DMS 273 (cell line): ENCODE measurements around the gene SEMA3C.

ENCODE experiments used
- DNase-seq: peaks from one replicate; lab custom pipeline; 2025; ENCODE audit not compliant: unreplicated experiment; lab: John Stamatoyannopoulos, UW

SEMA3C gene

DNA sequence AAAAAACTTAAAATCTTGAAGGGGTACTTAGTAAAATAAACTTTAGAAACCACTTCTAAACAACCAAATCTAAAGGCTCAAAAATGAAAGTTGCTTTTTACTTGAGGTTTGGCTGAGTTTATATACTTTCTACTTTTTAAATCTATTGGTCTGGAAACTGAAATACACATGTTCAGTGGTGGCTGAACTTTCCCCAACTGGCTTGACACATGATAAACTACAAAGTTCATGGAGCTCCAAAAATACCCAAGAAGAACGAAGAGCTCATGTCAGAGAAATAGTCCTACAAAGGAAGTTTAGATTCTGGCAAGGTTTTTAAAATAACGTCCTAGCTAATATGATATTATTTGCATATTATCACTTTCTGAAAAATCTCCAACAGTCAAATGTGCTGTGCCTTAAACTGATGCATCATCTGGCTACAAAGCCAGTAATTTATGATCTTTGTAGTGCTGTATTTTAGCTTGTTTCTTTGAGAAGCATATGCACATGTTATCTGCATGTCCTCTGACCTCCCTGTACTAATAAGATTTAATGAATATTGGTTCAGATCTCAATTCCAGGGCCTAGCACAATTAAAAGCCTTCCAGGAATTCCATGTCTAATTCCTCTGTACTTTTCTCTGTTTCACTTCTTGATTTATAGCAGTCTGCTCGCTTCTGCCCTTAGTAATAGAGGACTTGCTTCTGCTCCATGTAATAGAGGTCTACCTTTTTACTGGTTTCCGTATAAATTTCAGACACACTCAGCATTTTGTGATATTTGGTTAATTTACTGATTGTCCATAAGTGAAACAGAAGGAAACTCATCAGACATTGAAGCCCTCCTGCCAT, 28.2 kb downstream of the SEMA3C start:
- no peak for DNase-seq

DNA sequence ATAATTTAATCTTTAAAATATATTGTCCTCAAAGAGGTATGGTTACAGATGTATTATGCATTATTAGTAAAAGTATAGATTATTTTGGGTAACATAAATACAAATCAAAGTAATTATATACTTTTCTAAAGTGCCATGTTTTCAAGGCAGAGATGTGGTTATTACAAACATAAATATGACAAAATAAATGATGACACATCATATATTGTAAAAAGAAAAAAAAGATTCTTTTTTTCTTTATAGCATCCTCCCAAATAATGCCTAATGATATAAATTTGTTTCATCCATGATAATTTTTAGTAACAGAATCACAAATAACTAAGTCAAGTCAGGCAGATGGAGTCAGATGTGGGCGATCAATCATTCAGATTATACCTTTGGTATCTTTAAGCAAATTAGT, 29.3 kb downstream of the SEMA3C start:
- DNase-seq: no peak

DNA sequence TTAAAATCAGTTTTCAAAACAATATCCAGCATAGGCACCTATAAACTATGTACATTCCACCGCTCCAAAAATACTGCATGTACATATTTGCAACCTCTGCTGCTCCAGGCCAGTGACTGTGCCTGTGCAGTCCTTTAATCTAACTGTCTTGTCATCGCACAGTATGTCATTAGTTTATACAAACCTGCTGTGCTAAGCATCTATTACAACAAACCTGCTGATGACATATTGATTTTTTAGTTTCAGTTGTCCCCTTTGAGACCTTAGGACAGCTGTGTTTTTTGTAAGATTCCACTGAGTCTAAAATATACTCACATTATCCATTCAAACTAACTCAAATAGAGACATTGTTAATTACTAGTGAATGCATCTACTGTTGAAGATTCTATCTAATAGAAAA, 33.1 kb downstream of the SEMA3C start:
- no peak for DNase-seq

DNA sequence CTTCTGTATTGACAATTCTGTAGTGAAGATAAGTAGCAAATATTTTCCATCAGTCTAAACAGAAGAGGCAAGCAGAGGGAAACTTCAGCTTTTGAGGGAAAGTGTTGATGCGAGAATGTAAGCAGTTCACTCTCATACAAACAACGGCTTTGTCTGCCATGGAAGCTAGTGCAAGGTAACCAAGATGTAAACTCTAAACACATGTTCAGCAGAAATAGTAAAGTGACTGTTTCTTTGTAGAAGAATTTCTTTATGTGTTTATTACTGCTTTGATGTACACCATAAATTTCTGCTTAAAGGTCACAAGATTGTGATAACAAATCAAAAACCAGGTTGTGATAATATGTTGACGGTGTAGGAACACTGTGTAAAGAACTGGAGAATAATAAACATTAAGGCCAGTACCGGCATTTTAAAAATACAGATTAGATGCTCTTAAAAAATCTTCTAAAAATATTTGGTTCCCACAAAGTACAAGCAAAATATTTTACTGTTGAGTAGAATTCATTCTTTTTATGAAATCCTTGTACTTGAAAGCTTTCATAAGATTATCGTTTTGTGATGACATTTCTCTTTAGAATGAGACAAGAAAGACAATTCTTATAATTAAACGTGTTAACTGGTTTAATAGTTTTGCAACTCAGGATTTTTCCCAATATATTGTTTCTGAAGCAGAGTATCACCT, 34.2 kb downstream of the SEMA3C start:
- no peak for DNase-seq

DNA sequence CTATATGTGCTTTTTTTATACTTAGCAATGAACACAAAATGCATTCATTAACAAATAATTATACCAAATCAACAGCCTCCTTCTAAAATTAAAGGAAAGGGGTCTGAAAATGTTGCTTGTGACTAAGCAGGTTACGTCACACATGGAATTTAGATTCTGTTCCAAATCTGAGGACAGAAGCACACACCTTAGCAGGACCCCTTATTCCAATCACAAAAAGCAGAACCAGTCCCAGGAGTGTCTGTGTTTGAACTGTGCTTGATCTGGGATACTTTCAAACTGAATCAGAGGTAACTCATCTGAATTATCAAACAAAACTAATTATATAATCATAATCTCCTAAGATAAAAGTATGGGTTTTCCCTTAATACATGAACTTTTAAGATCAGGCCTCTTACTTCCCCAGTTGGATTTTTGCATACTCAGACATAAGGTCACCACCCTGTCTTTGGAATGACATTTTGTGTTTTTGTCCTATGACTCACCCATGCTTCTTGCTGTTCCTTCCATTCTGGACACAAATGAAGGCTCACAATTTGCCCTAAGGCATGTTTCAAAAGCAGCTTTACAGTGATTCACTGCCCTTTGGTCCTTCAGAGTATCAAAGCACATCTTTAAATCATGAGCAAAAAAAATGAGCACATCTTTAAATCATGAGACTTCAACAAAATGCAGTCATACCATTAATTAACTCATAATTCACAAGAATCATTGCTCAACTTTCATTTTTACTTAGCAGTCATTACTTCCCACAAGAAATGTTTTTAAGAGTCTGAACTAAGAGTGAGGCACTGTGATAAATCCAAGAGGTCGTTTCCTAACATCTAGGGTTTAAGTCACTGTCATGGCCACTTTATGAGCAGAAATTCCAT, 35.5 kb downstream of the SEMA3C start:
- peak; percentile 24 for DNase-seq

DNA sequence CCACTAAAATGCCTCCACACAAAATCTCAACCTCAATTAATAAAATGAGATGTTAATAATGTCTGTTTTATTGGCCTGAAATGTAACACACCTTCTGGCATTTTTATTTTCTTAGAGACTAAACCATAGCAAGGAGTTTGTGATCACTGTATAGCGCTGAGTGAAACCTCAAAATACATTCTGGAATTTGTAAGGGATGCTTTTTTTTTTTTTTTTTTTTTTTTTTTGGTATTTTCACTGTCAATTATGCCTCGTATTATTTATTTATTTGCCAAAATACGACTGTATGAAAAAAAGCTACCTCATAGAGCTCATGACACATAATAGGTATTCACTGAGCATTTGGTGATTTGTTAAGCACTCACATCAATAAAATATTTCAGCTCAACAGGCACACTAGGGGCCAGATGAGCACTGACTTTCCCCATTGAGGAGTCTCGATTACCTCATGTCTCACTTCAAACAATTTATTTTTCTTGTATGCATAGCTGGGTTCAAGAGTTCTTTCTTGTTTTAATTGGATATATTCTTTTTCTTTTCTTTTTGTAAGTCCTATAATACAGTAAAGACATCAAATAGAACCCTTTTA, 36.5 kb downstream of the SEMA3C start:
- no peak for DNase-seq

DNA sequence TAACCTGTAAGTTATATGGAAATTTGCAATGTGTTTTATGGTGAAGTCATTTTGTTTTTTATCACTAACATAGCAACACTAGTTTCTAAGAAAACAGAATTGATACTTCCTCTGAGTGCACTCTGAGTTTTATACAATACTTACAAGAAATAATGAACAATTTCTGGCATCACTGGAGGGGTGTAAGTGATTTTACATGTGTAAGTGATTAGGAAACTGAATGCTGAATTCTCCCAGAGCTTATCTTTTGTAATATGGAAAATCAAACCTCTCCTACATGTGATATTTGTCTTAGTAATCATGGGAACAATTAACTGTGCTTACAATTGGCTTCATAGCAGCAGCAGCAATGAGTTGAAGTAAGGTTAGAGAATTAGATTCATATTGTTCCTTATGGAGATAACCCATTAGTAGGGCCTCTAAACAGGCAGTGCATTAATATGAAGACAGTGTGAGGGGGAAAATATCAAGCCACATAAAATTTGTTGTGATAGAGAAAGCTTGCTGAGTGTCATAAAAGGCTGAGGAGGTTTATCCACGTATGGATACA, 37.4 kb downstream of the SEMA3C start:
- DNase-seq: no peak

DNA sequence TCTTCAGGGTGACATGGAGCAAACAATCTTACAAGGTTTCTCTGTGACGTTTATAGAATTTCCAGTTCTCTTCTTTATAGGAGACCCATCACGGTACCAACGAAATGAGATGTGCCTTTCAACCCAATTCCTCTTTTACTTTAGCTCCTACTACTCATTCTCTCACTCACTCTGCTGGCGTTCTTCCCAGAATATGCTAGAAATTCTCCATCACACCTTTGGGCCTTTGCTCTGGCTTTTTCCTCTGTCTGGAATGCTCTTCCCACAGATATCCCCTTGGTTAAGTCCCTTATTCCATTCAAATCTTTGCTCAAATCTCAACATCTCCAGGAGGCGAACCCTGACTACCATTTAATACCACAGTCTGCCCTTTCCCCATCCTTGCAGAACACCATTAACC, 39.0 kb downstream of the SEMA3C start:
- DNase-seq: peak; percentile 30

DNA sequence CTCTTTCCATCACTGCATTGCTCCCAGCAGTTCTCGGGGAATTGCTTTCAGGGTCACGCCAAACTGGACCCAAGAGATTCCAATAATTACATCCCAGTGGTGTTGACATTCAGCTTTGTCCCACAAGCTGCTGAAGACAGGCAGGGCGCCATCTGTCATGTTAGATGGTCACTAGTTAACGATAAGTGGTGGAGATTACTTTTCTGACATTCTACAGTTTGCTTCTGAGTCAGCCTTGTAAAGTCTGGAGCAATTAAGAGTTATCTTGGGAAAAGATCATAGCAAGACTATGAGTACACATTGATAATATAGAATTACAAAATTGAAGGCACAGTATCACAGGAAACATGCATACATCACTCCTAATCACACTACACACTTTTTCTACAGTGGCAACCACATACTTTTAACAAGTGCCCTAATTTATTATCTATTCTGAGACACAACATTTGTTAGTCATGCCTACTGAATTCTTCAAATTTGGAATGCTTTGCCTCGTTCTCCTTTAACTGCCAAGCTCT, 41.9 kb downstream of the SEMA3C start:
- peak; percentile 90 for DNase-seq

DNA sequence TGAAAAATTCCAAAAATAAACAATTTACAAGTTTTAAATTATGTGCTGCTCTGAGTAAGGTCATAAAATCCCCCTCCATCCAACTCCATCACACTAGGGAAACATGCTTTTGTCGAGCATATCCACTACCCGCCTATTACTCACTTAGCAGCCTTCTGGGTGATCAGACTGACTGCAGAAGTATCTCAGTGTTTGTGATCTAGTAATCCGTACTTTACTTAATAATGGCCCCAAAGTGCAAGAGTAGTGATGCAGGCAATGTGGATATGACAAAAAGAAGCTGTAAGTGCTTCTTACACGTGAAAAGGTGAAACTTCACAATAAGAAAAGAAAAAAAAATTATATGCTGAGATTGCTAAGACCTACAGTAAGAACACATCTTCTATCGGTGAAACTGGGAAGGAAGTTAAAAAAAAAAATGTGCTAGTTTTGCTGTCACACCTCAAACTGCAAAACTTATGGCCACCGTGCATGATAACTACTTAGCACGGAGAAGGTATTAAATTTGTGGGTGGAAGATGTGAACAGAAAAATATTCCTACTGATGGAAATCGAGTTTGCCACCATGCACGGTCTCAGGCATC, 43.2 kb downstream of the SEMA3C start:
- DNase-seq: no peak

DNA sequence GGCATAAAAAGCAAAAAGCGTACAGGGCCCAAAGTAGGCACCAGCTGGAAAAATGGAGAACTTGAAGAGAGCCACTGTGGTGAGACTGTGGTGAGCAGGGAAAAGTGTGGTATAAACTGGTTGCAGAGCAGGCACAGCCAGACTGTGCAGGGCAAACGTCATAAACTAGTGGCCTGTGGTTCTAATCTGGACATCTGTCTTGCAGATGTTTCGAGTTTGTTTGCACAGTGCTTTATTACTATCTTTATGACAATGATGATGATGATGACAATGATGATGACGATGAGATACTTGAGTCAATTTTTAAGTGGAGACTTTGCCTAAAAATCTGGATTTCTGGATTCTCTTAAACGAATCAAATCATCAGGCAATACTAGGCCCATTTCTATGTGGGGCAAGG, 45.7 kb downstream of the SEMA3C start:
- DNase-seq: no peak

DNA sequence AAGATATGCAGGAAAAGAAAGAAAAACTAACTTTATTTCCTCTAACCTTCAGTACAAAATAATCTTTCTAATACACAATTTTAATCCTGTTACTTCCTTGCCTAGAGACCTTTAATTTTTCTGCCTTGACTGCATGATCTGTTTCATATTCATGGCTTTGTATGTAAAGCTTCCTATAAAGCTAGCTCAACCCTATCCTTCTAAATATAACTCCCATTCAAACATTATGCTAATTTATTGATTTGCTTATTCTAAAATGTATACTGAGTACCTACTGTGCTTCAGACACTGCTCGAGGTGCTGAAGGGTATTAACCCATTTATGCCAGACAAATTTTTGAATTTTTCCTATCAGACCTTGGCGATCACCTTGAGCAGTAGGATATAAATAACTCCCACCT, 47.6 kb downstream of the SEMA3C start:
- no peak for DNase-seq

DNA sequence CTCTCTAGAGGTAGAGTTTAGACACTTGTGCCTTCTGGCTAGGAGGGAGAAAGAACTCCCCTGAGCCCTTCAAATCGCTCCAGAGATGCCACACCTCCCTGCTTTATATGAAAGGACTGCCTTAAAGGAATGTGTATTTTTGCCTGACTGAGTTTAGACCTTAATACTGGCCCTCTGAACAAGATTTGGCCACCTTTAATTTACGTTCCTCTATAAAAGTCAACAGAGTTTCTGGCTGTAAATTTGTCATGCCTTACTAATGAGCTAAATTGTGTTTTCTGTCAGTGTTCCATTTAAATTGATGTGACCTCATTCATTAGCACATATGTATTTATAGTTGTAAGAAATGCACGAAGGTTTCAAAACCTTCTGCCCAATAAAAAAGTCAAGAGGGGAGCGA, 48.0 kb downstream of the SEMA3C start:
- peak; percentile 35 for DNase-seq

DNA sequence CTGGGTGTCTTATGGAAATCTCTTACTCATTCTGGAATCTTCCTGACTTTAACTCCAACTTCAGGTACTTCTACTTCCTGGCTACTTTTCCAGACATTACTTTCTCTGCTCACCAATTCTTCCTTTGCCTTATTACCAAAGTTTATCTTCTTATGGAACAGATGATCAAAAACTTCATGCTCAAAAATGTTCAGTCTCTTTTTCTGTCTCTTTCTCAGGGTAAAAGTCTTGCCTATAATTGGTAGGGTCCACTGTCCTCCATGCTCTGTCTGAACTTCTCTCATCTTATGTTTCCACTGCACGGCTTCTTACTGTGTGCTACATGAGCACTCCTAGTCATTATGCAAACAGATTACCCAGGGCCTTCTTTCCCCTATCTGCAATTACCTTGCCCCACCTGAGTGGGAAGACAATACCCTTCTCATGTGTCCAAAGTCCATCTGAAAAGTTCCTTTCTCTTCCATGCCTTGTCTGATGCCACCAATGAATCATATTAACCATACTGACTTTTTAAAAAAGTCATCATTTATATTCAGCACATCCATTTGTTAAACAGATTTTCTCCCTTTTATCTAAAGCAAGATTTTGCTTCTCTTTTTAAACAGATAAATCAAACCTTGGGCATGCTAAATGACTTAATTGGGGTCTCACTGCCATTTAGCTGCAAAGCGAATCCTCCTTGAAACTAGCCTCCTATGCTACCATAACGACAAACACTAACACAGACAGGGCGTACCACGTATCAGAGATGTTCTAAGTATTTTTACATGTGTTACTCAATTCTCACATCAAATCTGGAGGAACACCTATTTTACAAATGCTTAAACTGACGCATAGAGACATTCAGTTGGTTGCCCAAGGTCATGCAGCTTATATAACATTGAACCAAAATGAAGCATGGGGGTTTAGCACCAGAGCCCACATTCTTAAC, 48.8 kb downstream of the SEMA3C start:
- peak; percentile 16 for DNase-seq

DNA sequence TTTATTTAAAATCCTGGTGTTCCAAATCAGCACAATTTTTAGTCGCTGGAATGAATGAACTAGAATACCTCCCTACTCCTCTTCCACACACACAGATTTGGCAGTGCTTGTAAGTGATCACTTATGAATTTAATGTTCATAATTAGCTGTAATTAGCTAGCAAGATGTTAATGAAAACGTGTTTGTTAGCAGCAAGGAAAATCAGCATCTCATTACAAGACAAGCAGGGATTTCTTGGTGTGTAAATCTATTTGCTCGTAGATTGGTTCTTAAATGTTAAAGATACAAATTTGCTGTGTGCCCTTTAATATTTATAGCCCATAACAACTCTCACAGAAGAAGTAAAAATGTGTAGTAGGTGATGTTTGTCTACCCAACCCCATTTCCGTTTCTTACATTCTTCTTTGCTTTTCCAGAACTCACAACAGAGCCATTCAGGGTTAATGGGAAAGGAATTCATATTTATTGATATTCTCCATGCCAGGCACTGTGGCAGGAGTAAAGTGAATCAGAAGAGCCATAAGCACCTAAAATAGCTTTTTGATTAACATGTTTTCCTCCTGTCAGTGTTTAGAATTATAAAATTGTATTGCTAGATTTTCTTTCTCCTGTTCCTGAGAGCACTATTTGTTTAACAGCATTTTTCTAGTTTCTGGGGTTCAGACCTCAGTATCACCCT, 49.6 kb downstream of the SEMA3C start:
- DNase-seq: no peak

DNA sequence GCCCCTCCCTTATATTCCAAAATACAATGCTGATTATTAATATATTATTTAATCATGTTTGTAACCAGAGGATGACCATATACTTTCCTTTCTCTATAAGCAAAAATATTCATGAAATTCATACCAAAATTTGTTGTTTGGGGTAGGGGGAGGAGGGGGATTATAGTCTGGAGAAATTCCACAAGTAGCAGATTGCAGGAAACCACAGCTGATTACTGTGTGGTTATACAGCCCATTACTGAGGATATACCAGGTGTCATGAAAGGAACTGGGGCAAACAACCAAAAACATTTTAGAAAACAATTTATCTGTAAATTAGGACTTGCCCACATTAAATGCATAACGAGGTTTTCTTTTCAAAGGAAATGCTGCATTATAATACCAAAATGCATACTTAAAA, 50.3 kb downstream of the SEMA3C start:
- DNase-seq: peak; percentile 31

DNA sequence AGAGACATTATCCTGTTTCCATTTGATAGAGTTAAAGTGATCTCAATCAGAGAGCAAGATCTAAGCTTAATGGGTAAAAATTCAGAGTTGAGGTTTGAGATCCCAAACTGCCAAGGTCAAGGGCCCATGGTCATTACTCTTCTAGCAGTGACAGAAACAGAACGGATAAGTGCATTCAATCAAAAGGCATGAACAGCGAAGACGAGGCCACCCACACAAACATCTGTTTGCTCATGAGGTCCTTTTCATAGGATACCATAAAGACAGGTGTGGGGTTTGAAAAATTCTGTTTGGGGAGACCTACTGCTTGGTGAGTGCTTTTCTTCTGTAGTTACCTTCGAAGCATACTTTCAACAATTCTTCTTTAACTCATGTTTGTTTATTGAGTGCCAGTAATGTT, 58.3 kb downstream of the SEMA3C start:
- peak; percentile 20 for DNase-seq

DNA sequence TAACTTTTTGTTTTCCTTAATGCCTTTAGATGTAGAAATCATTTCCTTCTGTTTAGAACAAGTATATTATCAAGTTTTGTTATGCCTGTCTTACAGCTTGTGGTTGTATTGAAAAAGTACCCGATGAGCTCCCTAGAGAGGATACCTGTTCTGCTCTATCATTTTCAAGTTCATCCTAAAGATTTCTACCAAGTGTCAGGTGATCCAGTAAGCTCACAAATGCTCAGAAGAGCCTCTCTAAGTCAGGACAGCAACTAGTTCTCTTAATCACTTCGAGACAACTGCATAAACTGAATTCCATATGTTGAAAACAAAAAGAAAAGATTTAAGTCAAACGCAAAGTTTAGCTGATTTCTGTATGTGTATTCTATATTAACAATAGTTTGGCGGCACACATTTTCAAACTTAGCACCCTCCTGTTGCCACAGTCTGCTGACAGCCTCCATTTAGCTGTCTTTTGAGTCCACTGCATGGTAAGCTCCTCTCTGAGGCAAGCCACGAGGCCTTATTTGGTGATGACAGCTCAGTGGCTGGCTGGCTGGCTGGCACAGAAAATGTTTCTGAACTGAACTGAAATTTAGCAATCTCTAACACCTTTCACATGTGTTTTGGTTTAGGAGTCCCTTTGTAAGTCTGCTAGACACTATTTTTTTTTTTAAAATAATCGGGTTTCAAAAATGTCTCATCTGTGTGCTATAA, 59.4 kb downstream of the SEMA3C start:
- DNase-seq: peak; percentile 73
